GM18520 (cell line): ENCODE data around the gene ARHGAP24.

ENCODE experiments used
- ATAC-seq: cut with Tn5 transposase; IDR thresholded peaks from one replicate; pipeline ENCODE4 v1.9.1; 2021; ENCODE audit not compliant: unreplicated experiment

The ARHGAP24 gene

GRCh38 chr4:86044593-86044985, 569.6 kb downstream of the ARHGAP24 start:
- ATAC-seq, result no peak

DNA sequence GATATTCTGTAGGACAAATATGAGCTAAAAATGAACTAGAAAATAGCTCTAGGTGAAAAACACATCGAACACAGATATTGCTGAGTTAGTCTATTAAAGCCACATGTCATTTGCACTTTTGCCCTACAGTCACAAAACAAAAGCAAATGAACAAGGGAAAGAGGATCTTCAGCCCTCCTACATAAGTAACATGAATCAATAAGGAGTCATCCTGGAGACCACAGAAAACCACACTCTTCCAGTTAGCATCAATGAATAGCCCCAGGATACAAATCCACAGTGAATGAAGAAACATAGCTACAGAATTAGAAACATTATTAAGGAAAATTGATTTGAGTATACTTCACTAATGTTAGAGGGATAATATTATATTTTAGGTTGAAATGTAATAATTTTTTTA, 573.5 kb downstream of the ARHGAP24 start:
- ATAC-seq, result no peak

- no peak for ATAC-seq
Measured at GRCh38 chr4:86050496-86050895, 575.5 kb downstream of the ARHGAP24 start.
